CD4-positive, alpha-beta T cell (primary cell): Measurements from ENCODE around the gene HIC1. TPM values are rescaled to one million over a fixed set of nuclear protein-coding genes. Genes with fewer than 3 reads are reported as not detected.

Source experiments
- ATAC-seq: fragments of 200-7000 bp; cut with Tn5 transposase; one replicate; pipeline ENCODE4 v1.10.0; 2022; ENCODE audit warnings: mild to moderate bottlenecking; ENCODE audit not compliant: poor library complexity
- CTCF ChIA-PET: fragments of 350-600 bp; sonication (Branson Sonifier 250); formaldehyde crosslinking; loops from one replicate; lab custom pipeline; 2021; ENCODE audit warnings: antibody characterized with exemption, inconsistent platforms; lab: Charles Lee
- POLR2A ChIA-PET: fragments of 350-600 bp; sonication (Branson Sonifier 250); formaldehyde crosslinking; loops from one replicate; lab custom pipeline; 2021; ENCODE audit warnings: antibody characterized with exemption, inconsistent platforms; lab: Charles Lee
- DNase-seq, 14 experiments: peaks; one replicate each; pipeline ENCODE4 v3.0.0-alpha.2; 2013 to 2020; ENCODE audit warnings: mixed read lengths in 2 of 14
- H3K27ac ChIP-seq, 2 donors: one replicate each; pipeline versions ENCODE4 v1.5.1 to v1.7.0; 2013; ENCODE audit warnings: low read length in 2 of 2, low read depth in 1 of 2, mild to moderate bottlenecking in 1 of 2
- H3K27me3 ChIP-seq, 2 experiments: 1 replicate in 1 of 2; 2 replicates in 1 of 2; pipeline versions ENCODE4 v1.6.1 to v1.7.0; 2013; ENCODE audit warnings: low read length in 2 of 2, control low read depth in 1 of 2, mild to moderate bottlenecking in 1 of 2, moderate library complexity in 1 of 2; ENCODE audit not compliant: insufficient read depth in 2 of 2, control insufficient read depth in 1 of 2
- H3K36me3 ChIP-seq: one replicate; pipeline ENCODE4 v1.6.1; 2013; ENCODE audit warnings: low read length, control low read depth; ENCODE audit not compliant: insufficient read depth
- H3K4me1 ChIP-seq: one replicate; pipeline ENCODE4 v1.6.1; 2013; ENCODE audit warnings: low read length, control low read depth; ENCODE audit not compliant: insufficient read depth
- H3K4me3 ChIP-seq: one replicate; pipeline ENCODE4 v1.5.1; 2013; ENCODE audit warnings: mild to moderate bottlenecking, low read length, moderate library complexity
- H3K9me3 ChIP-seq, 2 experiments: 1 replicate in 1 of 2; 2 replicates in 1 of 2; pipeline versions ENCODE4 v1.6.1 to v1.7.0; 2013; ENCODE audit warnings: low read length in 2 of 2, mild to moderate bottlenecking in 2 of 2, control low read depth in 1 of 2, moderate library complexity in 1 of 2; ENCODE audit not compliant: control insufficient read depth in 1 of 2, insufficient read depth in 1 of 2
- H3K27ac Mint-ChIP-seq: one replicate; pipeline ENCODE4 v1.8.0; 2020; ENCODE audit warnings: mixed read lengths
- H3K27me3 Mint-ChIP-seq: one replicate; pipeline ENCODE4 v1.8.0; 2021; ENCODE audit warnings: mixed read lengths
- H3K36me3 Mint-ChIP-seq: one replicate; pipeline ENCODE4 v1.8.0; 2021; ENCODE audit warnings: low read depth, mixed read lengths
- H3K4me1 Mint-ChIP-seq: one replicate; pipeline ENCODE4 v1.8.0; 2021; ENCODE audit warnings: low read depth, mixed read lengths
- H3K4me3 Mint-ChIP-seq: one replicate; pipeline ENCODE4 v1.8.0; 2020; ENCODE audit warnings: mild to moderate bottlenecking, mixed read lengths
- H3K9me3 Mint-ChIP-seq: one replicate; pipeline ENCODE4 v1.8.0; 2020; ENCODE audit warnings: mixed read lengths
- CTCF ChIP-seq: fragments of 200-600 bp; IDR thresholded peaks from one replicate; pipeline ENCODE4 v1.8.0; 2022; ENCODE audit warnings: antibody characterized with exemption, mild to moderate bottlenecking
- intact Hi-C, 2 experiments: fragments of 100-400 bp; cut with DNase I in 1 of 2; cut with micrococcal nuclease in 1 of 2; formaldehyde crosslinking; loops; one replicate each; pipeline versions ENCODE4 v1.15.1 to v1.9.0; 2023 to 2025; cut with DNase I, micrococcal nuclease
- total RNA-seq, 174 experiments: library from RNA in 2 of 174; stranded (reverse) in 2 of 174; gene quantifications; one replicate each; pipeline ENCODE4 v1.2.3 and lab custom pipeline; 2021 to 2026

Gene HIC1
- total RNA-seq, 2 experiments from 2014 or later = 2.4 to 3.0 TPM

- DNase-seq (peak in 1 of 14 experiments; percentile 26), ATAC-seq (no peak)
- Mint-ChIP-seq H3K36me3 (peaks cover 59% of the 10 kb centered on the region), H3K9me3 (no peaks in the 10 kb centered on the region), H3K4me1 (peaks cover 18% of the 10 kb centered on the region), H3K4me3 (peak overlapping the region; percentile 40), H3K27me3 (peaks cover 38% of the 10 kb centered on the region), H3K27ac (no peak overlapping the region)
- ChIA-PET CTCF (interaction anchor here (1.0 kb wide), 1 partner anchor 184 kb away, joined by 4 read pairs; no protein-coding TSS in a partner anchor), POLR2A (no interaction called here)
- Histone ChIP-seq H3K4me3 (no peak overlapping the region), H3K27ac (no peak overlapping the region), H3K9me3 (peaks cover 0 to 6% of the 10 kb centered on the region in 2 experiments), H3K4me1 (peaks cover 48% of the 10 kb centered on the region), H3K36me3 (peaks cover 45% of the 10 kb centered on the region), H3K27me3 (peaks cover 4 to 6% of the 10 kb centered on the region in 2 experiments)
- intact Hi-C loops = no loop called here
- no peak for TF ChIP-seq CTCF
These were observed 6.0 kb downstream of the HIC1 start for GRCh38 chr17:2060681-2061440.

- H3K27ac Mint-ChIP-seq = no peak overlapping the region
- Histone ChIP-seq H3K27ac (no peak overlapping the region), H3K36me3 (peaks cover 51% of the 10 kb centered on the region), H3K4me1 (peaks cover 43% of the 10 kb centered on the region), H3K4me3 (no peak overlapping the region), H3K9me3 (peaks cover 0 to 6% of the 10 kb centered on the region in 2 experiments), H3K27me3 (peaks cover 4 to 6% of the 10 kb centered on the region in 2 experiments)
- no peak overlapping the region for H3K4me3 Mint-ChIP-seq
- DNase-seq = peak in 1 of 14 experiments; percentile 26
- no peak for ATAC-seq
- H3K9me3 Mint-ChIP-seq = no peaks in the 10 kb centered on the region
- CTCF ChIA-PET = no interaction called here
- peaks cover 65% of the 10 kb centered on the region for H3K36me3 Mint-ChIP-seq
- intact Hi-C loops = no loop called here
- no peak for TF ChIP-seq CTCF
- POLR2A ChIA-PET = no interaction called here
- H3K27me3 Mint-ChIP-seq = peaks cover 43% of the 10 kb centered on the region
- peaks cover 17% of the 10 kb centered on the region for H3K4me1 Mint-ChIP-seq
These were observed 6.6 kb downstream of the HIC1 start for GRCh38 chr17:2061441-2061958.

GRCh38 chr17:2062571-2063183, 7.8 kb downstream of the HIC1 start:
- H3K36me3 Mint-ChIP-seq = peaks cover 76% of the 10 kb centered on the region
- no peak for TF ChIP-seq CTCF

More at GRCh38 chr17:2062571-2063183, 7.8 kb downstream of the HIC1 start:
- no peak for DNase-seq
- intact Hi-C loops = no loop called here
- no peak overlapping the region for H3K27ac Mint-ChIP-seq
- H3K36me3 ChIP-seq = peaks cover 63% of the 10 kb centered on the region
- peaks cover 44% of the 10 kb centered on the region for H3K4me1 ChIP-seq
- H3K4me3 Mint-ChIP-seq = no peak overlapping the region
- peaks cover 4 to 6% of the 10 kb centered on the region in 2 experiments for H3K27me3 ChIP-seq
- no peaks in the 10 kb centered on the region for H3K9me3 Mint-ChIP-seq
- POLR2A ChIA-PET = no interaction called here
- H3K9me3 ChIP-seq = peaks cover 0 to 6% of the 10 kb centered on the region in 2 experiments
- CTCF ChIA-PET = interaction anchor here (1.3 to 1.5 kb wide), 2 partner anchors 8 to 182 kb away, joined by 3 read pairs; partner anchors contain the start of gene HIC1
- peaks cover 14% of the 10 kb centered on the region for H3K4me1 Mint-ChIP-seq
- ATAC-seq = no peak
- H3K27me3 Mint-ChIP-seq = peaks cover 43% of the 10 kb centered on the region
- no peak overlapping the region for H3K27ac ChIP-seq
- no peak overlapping the region for H3K4me3 ChIP-seq
